ENCODE results near the gene EPSTI1. TPM values are rescaled to one million over a fixed set of nuclear protein-coding genes. Genes with fewer than 3 reads are reported as not detected.
A peak's percentile ranks its signal among the peaks of the same experiment; 100 is the strongest.
"Not testable (repeated sequence)": the region's sequence is repeated elsewhere in the genome, so short reads cannot be mapped to it uniquely, and the experiment has no call there.

EPSTI1 gene
- 10.3 and 11.9 TPM in 2 replicates for total RNA-seq

GRCh38 chr13:42991898-42992763 lies at the start of gene EPSTI1:
Gene EPSTI1, minus strand, starts transcription at chr13:42992241. Its CDS starts 76 bp downstream, at chr13:42992165.
- peaks cover 64% of the 10 kb centered on the region for H3K4me1 Mint-ChIP-seq (ENCODE audit: low read depth)
- no peaks in the 10 kb centered on the region for H3K27me3 Mint-ChIP-seq (ENCODE audit: low read depth)
- peak; percentile 79 for DNase-seq (ENCODE audit: low spot score)
- peaks cover 23% of the 10 kb centered on the region for H3K36me3 Mint-ChIP-seq (ENCODE audit: low read depth)
- H3K27ac Mint-ChIP-seq = peak within 1 kb of the TSS; percentile 96
- no peaks in the 10 kb centered on the region for H3K9me3 Mint-ChIP-seq
- intact Hi-C loops (cut with micrococcal nuclease) = loop anchor here (2.0 kb wide), 3 partner anchors 19 to 67 kb away; no protein-coding TSS in a partner anchor
- H3K4me3 Mint-ChIP-seq (ENCODE audit: low read depth) = peak within 1 kb of the TSS; percentile 93

- no peak overlapping the region for H3K27ac Mint-ChIP-seq
- H3K27me3 Mint-ChIP-seq (ENCODE audit: low read depth) = no peaks in the 10 kb centered on the region
- intact Hi-C loops (cut with micrococcal nuclease) = loop anchor here (5.0 to 10.0 kb wide), 3 partner anchors 56 to 767 kb away; partner anchors contain the start of gene AKAP11
- no peak for DNase-seq (ENCODE audit: low spot score)
- H3K36me3 Mint-ChIP-seq (ENCODE audit: low read depth) = peaks cover 51% of the 10 kb centered on the region
- no peak overlapping the region for H3K4me3 Mint-ChIP-seq (ENCODE audit: low read depth)
- no peaks in the 10 kb centered on the region for H3K9me3 Mint-ChIP-seq
- peaks cover 40% of the 10 kb centered on the region for H3K4me1 Mint-ChIP-seq (ENCODE audit: low read depth)
These were observed 49.4 kb upstream of the EPSTI1 start for GRCh38 chr13:43041369-43041921.

- H3K4me3 Mint-ChIP-seq (ENCODE audit: low read depth) = not testable (repeated sequence)
These were observed 48.7 kb upstream of the EPSTI1 start for GRCh38 chr13:43040581-43041368.

GRCh38 chr13:43039966-43040365 lies 47.9 kb upstream of the EPSTI1 start:
- Mint-ChIP-seq H3K4me1 (ENCODE audit: low read depth) (peaks cover 29% of the 10 kb centered on the region), H3K36me3 (ENCODE audit: low read depth) (peaks cover 42% of the 10 kb centered on the region), H3K27ac (no peak overlapping the region), H3K4me3 (ENCODE audit: low read depth) (no peak overlapping the region), H3K9me3 (no peaks in the 10 kb centered on the region), H3K27me3 (ENCODE audit: low read depth) (no peaks in the 10 kb centered on the region)
- intact Hi-C loops (cut with micrococcal nuclease) = loop anchor here (5.0 to 10.0 kb wide), 3 partner anchors 57 to 765 kb away; partner anchors contain the start of gene AKAP11
- DNase-seq (ENCODE audit: low spot score) = no peak

More at GRCh38 chr13:43040581-43041368, 48.7 kb upstream of the EPSTI1 start:
- H3K27me3 Mint-ChIP-seq (ENCODE audit: low read depth); H3K9me3 Mint-ChIP-seq; DNase-seq (ENCODE audit: low spot score): not testable (repeated sequence)
- Mint-ChIP-seq H3K4me1 (ENCODE audit: low read depth) (peaks cover 37% of the 10 kb centered on the region), H3K27ac (peak overlapping the region; percentile 15), H3K36me3 (ENCODE audit: low read depth) (peaks cover 47% of the 10 kb centered on the region)
- intact Hi-C loops (cut with micrococcal nuclease) = loop anchor here (5.0 to 10.0 kb wide), 3 partner anchors 57 to 766 kb away; partner anchors contain the start of gene AKAP11

GRCh38 chr13:43036351-43037250 lies 44.6 kb upstream of the EPSTI1 start:
- H3K4me1 Mint-ChIP-seq (ENCODE audit: low read depth) = peaks cover 7% of the 10 kb centered on the region
- intact Hi-C loops (cut with micrococcal nuclease) = no loop called here
- H3K36me3 Mint-ChIP-seq (ENCODE audit: low read depth) = peaks cover 35% of the 10 kb centered on the region
- H3K27me3 Mint-ChIP-seq (ENCODE audit: low read depth) = no peaks in the 10 kb centered on the region
- no peak overlapping the region for H3K4me3 Mint-ChIP-seq (ENCODE audit: low read depth)
- no peaks in the 10 kb centered on the region for H3K9me3 Mint-ChIP-seq
- no peak overlapping the region for H3K27ac Mint-ChIP-seq
- DNase-seq (ENCODE audit: low spot score) = no peak

GRCh38 chr13:43033038-43033437 lies 41.0 kb upstream of the EPSTI1 start:
- Mint-ChIP-seq H3K27me3 (ENCODE audit: low read depth) (no peaks in the 10 kb centered on the region), H3K4me3 (ENCODE audit: low read depth) (no peak overlapping the region), H3K27ac (no peak overlapping the region), H3K36me3 (ENCODE audit: low read depth) (peaks cover 38% of the 10 kb centered on the region), H3K4me1 (ENCODE audit: low read depth) (peaks cover 9% of the 10 kb centered on the region), H3K9me3 (no peaks in the 10 kb centered on the region)
- intact Hi-C loops (cut with micrococcal nuclease) = no loop called here
- DNase-seq (ENCODE audit: low spot score) = no peak

GRCh38 chr13:43031881-43032280 lies 39.8 kb upstream of the EPSTI1 start:
- peaks cover 37% of the 10 kb centered on the region for H3K36me3 Mint-ChIP-seq (ENCODE audit: low read depth)
- H3K4me3 Mint-ChIP-seq (ENCODE audit: low read depth) = no peak overlapping the region
- H3K27ac Mint-ChIP-seq = no peak overlapping the region
- H3K4me1 Mint-ChIP-seq (ENCODE audit: low read depth) = peaks cover 13% of the 10 kb centered on the region
- H3K9me3 Mint-ChIP-seq = no peaks in the 10 kb centered on the region
- DNase-seq (ENCODE audit: low spot score) = no peak
- no peaks in the 10 kb centered on the region for H3K27me3 Mint-ChIP-seq (ENCODE audit: low read depth)
- intact Hi-C loops (cut with micrococcal nuclease) = no loop called here

- no peaks in the 10 kb centered on the region for H3K27me3 Mint-ChIP-seq (ENCODE audit: low read depth)
- peaks cover 37% of the 10 kb centered on the region for H3K36me3 Mint-ChIP-seq (ENCODE audit: low read depth)
- no peak overlapping the region for H3K4me3 Mint-ChIP-seq (ENCODE audit: low read depth)
- no peaks in the 10 kb centered on the region for H3K9me3 Mint-ChIP-seq
- intact Hi-C loops (cut with micrococcal nuclease) = no loop called here
- DNase-seq (ENCODE audit: low spot score) = no peak
- H3K4me1 Mint-ChIP-seq (ENCODE audit: low read depth) = peaks cover 13% of the 10 kb centered on the region
- no peak overlapping the region for H3K27ac Mint-ChIP-seq
These were observed 38.5 kb upstream of the EPSTI1 start for GRCh38 chr13:43030548-43030947.

- Mint-ChIP-seq H3K4me3 (ENCODE audit: low read depth) (no peak overlapping the region), H3K27me3 (ENCODE audit: low read depth) (no peaks in the 10 kb centered on the region)
- intact Hi-C loops (cut with micrococcal nuclease) = no loop called here
These were observed 34.2 kb upstream of the EPSTI1 start for GRCh38 chr13:43026262-43026661.

GRCh38 chr13:43023289-43023963 lies 31.4 kb upstream of the EPSTI1 start, which contains the start of gene DNAJC15:
Gene DNAJC15, plus strand, starts transcription at chr13:43023586. Its CDS starts 41 bp downstream, at chr13:43023627.
- no peaks in the 10 kb centered on the region for H3K27me3 Mint-ChIP-seq (ENCODE audit: low read depth)
- DNase-seq (ENCODE audit: low spot score) = peak; percentile 77
- H3K4me1 Mint-ChIP-seq (ENCODE audit: low read depth) = peaks cover 16% of the 10 kb centered on the region
- H3K27ac Mint-ChIP-seq = peak within 1 kb of the TSS; percentile 81
- H3K9me3 Mint-ChIP-seq = no peaks in the 10 kb centered on the region
- H3K4me3 Mint-ChIP-seq (ENCODE audit: low read depth) = peak within 1 kb of the TSS; percentile 91
- peaks cover 17% of the 10 kb centered on the region for H3K36me3 Mint-ChIP-seq (ENCODE audit: low read depth)
- intact Hi-C loops (cut with micrococcal nuclease) = loop anchor here (1.0 to 5.0 kb wide), 5 partner anchors 22 to 53 kb away; no protein-coding TSS in a partner anchor

More at GRCh38 chr13:43026262-43026661, 34.2 kb upstream of the EPSTI1 start:
- no peak for DNase-seq (ENCODE audit: low spot score)
- Mint-ChIP-seq H3K4me1 (ENCODE audit: low read depth) (peaks cover 21% of the 10 kb centered on the region), H3K9me3 (no peaks in the 10 kb centered on the region), H3K27ac (no peak overlapping the region), H3K36me3 (ENCODE audit: low read depth) (peaks cover 27% of the 10 kb centered on the region)

- intact Hi-C loops (cut with micrococcal nuclease) = loop anchor here (1.0 to 5.0 kb wide), 5 partner anchors 22 to 52 kb away; no protein-coding TSS in a partner anchor
- H3K4me3 Mint-ChIP-seq (ENCODE audit: low read depth) = peak overlapping the region; percentile 91
- no peaks in the 10 kb centered on the region for H3K27me3 Mint-ChIP-seq (ENCODE audit: low read depth)
- peak overlapping the region; percentile 81 for H3K27ac Mint-ChIP-seq
- H3K36me3 Mint-ChIP-seq (ENCODE audit: low read depth) = peaks cover 12% of the 10 kb centered on the region
- H3K9me3 Mint-ChIP-seq = no peaks in the 10 kb centered on the region
- peaks cover 13% of the 10 kb centered on the region for H3K4me1 Mint-ChIP-seq (ENCODE audit: low read depth)
- DNase-seq (ENCODE audit: low spot score) = no peak
These were observed 30.9 kb upstream of the EPSTI1 start for GRCh38 chr13:43022934-43023288.
